ENCODE results near the gene HLA-DPB1.

The HLA-DPB1 gene

DNA sequence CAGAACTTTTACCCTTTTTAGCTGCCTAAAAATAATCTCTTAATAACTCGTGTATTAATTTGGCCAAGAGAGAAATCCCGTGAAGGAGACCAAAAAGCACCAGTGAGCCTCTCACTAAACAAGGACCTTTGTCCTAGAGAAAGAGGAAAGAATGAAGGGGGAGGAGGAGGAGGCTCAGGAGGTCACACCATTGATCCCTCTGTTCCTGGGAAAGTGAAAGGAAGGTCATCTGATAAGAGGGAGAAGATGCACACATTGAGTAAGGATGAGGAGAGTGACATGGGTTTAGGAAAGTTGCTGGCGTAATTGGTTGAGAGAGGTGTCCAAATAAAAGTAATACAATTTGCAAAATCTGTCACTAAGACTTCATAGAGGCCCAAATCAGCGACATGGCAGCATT, 49.2 kb downstream of the HLA-DPB1 start:
- DNase-seq (ENCODE audit: low read depth): no peak
- no peak overlapping the region for H3K4me3 ChIP-seq (ENCODE audit: control insufficient read depth, low read depth, low read length)
- TF ChIP-seq, protein P1, sequence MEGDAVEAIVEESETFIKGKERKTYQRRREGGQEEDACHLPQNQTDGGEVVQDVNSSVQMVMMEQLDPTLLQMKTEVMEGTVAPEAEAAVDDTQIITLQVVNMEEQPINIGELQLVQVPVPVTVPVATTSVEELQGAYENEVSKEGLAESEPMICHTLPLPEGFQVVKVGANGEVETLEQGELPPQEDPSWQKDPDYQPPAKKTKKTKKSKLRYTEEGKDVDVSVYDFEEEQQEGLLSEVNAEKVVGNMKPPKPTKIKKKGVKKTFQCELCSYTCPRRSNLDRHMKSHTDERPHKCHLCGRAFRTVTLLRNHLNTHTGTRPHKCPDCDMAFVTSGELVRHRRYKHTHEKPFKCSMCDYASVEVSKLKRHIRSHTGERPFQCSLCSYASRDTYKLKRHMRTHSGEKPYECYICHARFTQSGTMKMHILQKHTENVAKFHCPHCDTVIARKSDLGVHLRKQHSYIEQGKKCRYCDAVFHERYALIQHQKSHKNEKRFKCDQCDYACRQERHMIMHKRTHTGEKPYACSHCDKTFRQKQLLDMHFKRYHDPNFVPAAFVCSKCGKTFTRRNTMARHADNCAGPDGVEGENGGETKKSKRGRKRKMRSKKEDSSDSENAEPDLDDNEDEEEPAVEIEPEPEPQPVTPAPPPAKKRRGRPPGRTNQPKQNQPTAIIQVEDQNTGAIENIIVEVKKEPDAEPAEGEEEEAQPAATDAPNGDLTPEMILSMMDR (IDR thresholded peaks at IDR 0.05; ENCODE audit: control insufficient read depth, insufficient read depth, low read depth, low read length, missing control alignments): no peak

DNA sequence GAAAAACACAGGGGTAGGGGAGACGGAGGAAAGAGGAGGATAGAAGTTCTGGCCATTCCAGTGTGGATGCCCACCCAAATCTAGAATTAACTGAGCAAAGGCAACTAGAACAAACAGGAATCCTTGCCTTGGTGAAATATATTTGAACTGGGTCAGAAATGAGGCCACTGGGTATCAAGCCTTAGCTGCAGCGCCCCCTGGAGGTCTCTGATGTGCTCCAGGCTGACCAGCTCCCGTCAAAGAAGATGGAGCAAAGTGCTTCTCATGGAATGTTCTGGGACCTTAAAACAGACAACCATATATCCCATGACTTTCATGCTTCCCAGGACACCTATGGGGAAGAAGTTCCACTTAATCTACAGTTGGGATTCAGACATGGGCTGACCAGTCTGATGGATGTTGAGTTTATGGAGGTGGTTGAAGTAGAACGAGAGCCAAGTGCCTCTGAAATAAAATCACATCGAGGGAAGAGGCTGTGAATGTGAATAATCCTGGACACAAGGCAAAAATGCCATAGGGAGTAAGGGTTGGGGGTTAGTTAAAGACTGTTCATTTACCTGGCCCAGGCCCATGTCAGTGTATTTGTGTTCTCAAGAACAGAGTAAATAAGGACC, 50.4 kb downstream of the HLA-DPB1 start:
- no peak overlapping the region for H3K4me3 ChIP-seq (ENCODE audit: control insufficient read depth, low read depth, low read length)
- TF ChIP-seq, protein P1 (IDR thresholded peaks at IDR 0.05; ENCODE audit: control insufficient read depth, insufficient read depth, low read depth, low read length, missing control alignments): peak; percentile 79
- no peak for DNase-seq (ENCODE audit: low read depth)

DNA sequence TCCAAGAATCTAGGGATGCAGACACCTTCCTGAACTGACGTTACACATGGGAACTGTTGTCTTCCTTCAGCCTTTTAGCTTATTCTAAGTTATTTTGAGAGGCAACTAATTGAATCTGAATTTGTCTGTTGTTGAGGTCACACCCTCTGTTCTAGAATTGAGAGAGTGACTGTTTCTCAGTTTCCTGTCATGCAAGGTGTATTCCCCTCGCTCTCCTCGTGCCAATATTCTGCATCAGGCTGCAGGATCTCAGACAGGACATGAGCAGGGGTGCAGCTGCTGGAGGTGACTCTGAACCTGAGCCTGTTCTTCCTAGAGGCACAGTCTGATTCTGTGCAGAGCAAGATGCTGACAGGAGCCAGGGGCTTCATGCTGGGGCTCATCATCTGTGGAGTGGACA, 52.5 kb downstream of the HLA-DPB1 start:
- TF ChIP-seq, protein P1 (IDR thresholded peaks at IDR 0.05; ENCODE audit: control insufficient read depth, insufficient read depth, low read depth, low read length, missing control alignments): no peak
- DNase-seq (ENCODE audit: low read depth): no peak
- no peak overlapping the region for H3K4me3 ChIP-seq (ENCODE audit: control insufficient read depth, low read depth, low read length)

DNA sequence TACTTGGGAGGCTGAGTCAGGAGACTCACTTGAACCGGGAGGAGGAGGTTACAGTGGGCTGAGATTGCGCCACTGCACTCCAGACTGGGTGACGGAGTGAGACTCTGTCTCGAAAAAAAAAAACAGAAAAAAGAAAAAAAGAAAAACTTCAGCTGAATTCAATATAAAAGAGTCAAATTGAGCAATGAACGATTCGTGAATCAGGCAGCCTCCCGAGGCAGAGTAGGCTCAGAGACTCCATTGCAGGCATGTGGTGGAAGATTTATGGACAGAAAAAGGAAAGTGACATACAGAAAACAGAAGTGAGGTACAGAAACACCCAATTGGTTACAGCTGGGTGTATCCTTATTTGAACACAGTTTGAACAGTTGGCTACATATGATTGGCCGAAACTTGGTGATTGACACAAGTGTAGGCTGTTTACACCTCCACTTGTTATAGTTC, 56.3 kb downstream of the HLA-DPB1 start:
- no peak overlapping the region for H3K4me3 ChIP-seq (ENCODE audit: control insufficient read depth, low read depth, low read length)
- no peak for DNase-seq (ENCODE audit: low read depth)

DNA sequence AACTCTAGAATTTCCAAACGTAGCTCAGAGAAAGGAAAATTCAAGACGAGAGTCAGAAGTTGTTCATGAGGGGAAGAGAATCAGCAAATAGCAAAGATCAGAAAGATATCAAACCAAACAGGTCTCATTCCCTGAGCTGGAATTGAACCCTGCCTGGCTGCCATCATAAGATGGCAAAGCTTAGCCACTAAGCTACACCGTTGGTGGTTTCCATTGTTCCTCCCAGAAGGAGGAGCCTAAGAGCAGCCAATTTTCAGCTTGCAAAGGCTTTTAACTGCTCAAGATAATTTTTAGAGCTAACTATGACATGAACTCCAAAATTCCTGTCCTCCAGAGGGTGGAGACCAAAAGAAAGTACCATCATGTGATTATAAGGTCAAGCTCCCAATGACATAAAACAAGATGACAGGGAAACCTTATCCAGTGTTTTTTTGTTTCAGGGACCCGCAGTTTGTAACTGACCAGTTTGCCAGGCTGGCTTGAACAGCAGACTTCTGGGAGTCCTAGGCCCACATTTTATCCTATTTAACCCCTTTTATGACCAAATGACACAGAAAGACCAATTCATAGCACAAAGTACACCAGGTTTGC, 60.6 kb downstream of the HLA-DPB1 start:
- H3K4me3 ChIP-seq (ENCODE audit: control insufficient read depth, low read depth, low read length): no peak overlapping the region
- TF ChIP-seq, protein P1 (IDR thresholded peaks at IDR 0.05; ENCODE audit: control insufficient read depth, insufficient read depth, low read depth, low read length, missing control alignments): no peak
- no peak for DNase-seq (ENCODE audit: low read depth)

More for the DNA sequence above, 56.3 kb downstream of the HLA-DPB1 start:
- TF ChIP-seq, protein P1 (IDR thresholded peaks at IDR 0.05; ENCODE audit: control insufficient read depth, insufficient read depth, low read depth, low read length, missing control alignments): no peak
